K562 (cell line): ENCODE data around the gene SLC12A3. TPM values are rescaled to one million over a fixed set of nuclear protein-coding genes. Genes with fewer than 3 reads are reported as not detected.

ENCODE experiments used
- ATAC-seq: fragments of 200-7000 bp; cut with Tn5 transposase; 3 replicates; pipeline ENCODE4 v1.9.1; 2020; ENCODE audit warnings: moderate library complexity
- BruUV-seq: library from RNA; stranded (reverse); fragments of 400-500 nt; replicated peaks from 2 replicates; lab custom pipeline; 2021; lab: Mats Ljungman, UMichigan
- CTCF ChIA-PET: fragments of 300-600 bp; formaldehyde crosslinking; extraction: SDS; loops from one replicate; lab custom pipeline; 2021; ENCODE audit warnings: low intra/inter-chr PET ratio; lab: Yijun Ruan, JAX
- POLR2A ChIA-PET: fragments of 300-600, 350-650 bp; sonication (Branson Sonifier 250); formaldehyde crosslinking; extraction: SDS; loops from one replicate; lab custom pipeline; 2021; ENCODE audit warnings: antibody characterized with exemption, inconsistent platforms; lab: Yijun Ruan, JAX
- DNase-seq, 4 experiments: peaks; one replicate each; pipeline versions ENCODE4 v3.0.0 to v3.0.0-alpha.2; 2011 to 2018; ENCODE audit warnings: low spot score in 3 of 4, mixed read lengths in 3 of 4; ENCODE audit errors: extremely low read depth in 1 of 4
- FAIRE-seq: peaks from 2 replicates; lab custom pipeline; 2011; peaks lifted over from hg19 to GRCh38; lab: Jason Lieb, UNC
- H2AFZ ChIP-seq: 2 replicates; pipeline ENCODE4 v1.6.0; 2011; ENCODE audit warnings: low read depth, low read length, control low read depth, inconsistent platforms
- H3K27ac ChIP-seq: fragments of 200-600 bp; 3 replicates; pipeline ENCODE4 v1.8.0; 2011; ENCODE audit warnings: low read depth, mild to moderate bottlenecking, control low read depth, inconsistent platforms, low read length, moderate library complexity, mixed read lengths; ENCODE audit errors: extremely low read depth
- H3K27me3 ChIP-seq, 2 experiments: fragments of 300-600 bp in 1 of 2; 2 replicates in 1 of 2; 3 replicates in 1 of 2; pipeline versions ENCODE4 v1.6.0 to v1.8.0; 2011; ENCODE audit warnings: inconsistent platforms in 2 of 2, low read length in 2 of 2, mild to moderate bottlenecking in 1 of 2, mixed read lengths in 1 of 2, moderate library complexity in 1 of 2; ENCODE audit not compliant: control insufficient read depth in 2 of 2, insufficient read depth in 2 of 2
- H3K36me3 ChIP-seq: fragments of 300-600 bp; 3 replicates; pipeline ENCODE4 v1.8.0; 2011; ENCODE audit warnings: mild to moderate bottlenecking, low read length, inconsistent platforms; ENCODE audit not compliant: control insufficient read depth, insufficient read depth
- H3K4me1 ChIP-seq, 2 experiments: fragments of 200-600 bp in 1 of 2; replicated peaks in 1 of 2; 2 replicates in 1 of 2; 3 replicates in 1 of 2; pipeline versions ENCODE4 v1.5.1 to v1.8.0; 2011; ENCODE audit warnings: inconsistent platforms in 2 of 2, low read length in 2 of 2, mild to moderate bottlenecking in 1 of 2, mixed read lengths in 1 of 2, moderate library complexity in 1 of 2; ENCODE audit not compliant: control insufficient read depth in 2 of 2, insufficient read depth in 2 of 2
- H3K4me2 ChIP-seq: 2 replicates; pipeline ENCODE4 v1.6.1; 2011; ENCODE audit warnings: low read length, control low read depth, inconsistent platforms, mixed read lengths; ENCODE audit not compliant: insufficient read depth
- H3K4me3 ChIP-seq: fragments of 200-600 bp; sonication (generic), shearing (Covaris generic); 2 replicates; pipeline ENCODE4 v1.5.1; 2016; ENCODE audit warnings: control low read depth, inconsistent platforms
- H3K79me2 ChIP-seq: fragments of 200-600 bp; 3 replicates; pipeline ENCODE4 v1.8.0; 2011; ENCODE audit warnings: low read length, inconsistent platforms; ENCODE audit not compliant: control insufficient read depth, insufficient read depth
- H3K9ac ChIP-seq, 2 experiments: 2 replicates each; pipeline versions ENCODE4 v1.6.0 to v1.6.1; 2011; ENCODE audit warnings: low read depth in 2 of 2, low read length in 2 of 2, control low read depth in 1 of 2, inconsistent platforms in 1 of 2, mild to moderate bottlenecking in 1 of 2, mixed read lengths in 1 of 2; ENCODE audit not compliant: insufficient read depth in 1 of 2
- H3K9me1 ChIP-seq: one replicate; pipeline ENCODE4 v1.6.0; 2011; ENCODE audit warnings: inconsistent platforms, mild to moderate bottlenecking, low read length, moderate library complexity; ENCODE audit not compliant: control insufficient read depth, insufficient read depth
- H3K9me3 ChIP-seq: replicated peaks from 2 replicates; pipeline ENCODE4 v1.5.1; 2011; ENCODE audit warnings: low read depth, low read length, inconsistent platforms; ENCODE audit not compliant: control insufficient read depth, insufficient read depth
- H4K20me1 ChIP-seq: replicated peaks from 2 replicates; pipeline ENCODE4 v1.6.1; 2011; ENCODE audit warnings: low read length, inconsistent platforms, mixed read lengths; ENCODE audit not compliant: control insufficient read depth, insufficient read depth
- ARID4B ChIP-seq: sonication (generic); formaldehyde crosslinking; IDR thresholded peaks from 2 replicates; pipeline ENCODE4 v1.8.0; 2022; ENCODE audit warnings: mild to moderate bottlenecking, missing genetic modification reagents
- CHCHD3 ChIP-seq: fragments of 250-450 bp; sonication (Bioruptor Pico); IDR thresholded peaks from 2 replicates; pipeline ENCODE4 v2.1.2; 2022; ENCODE audit warnings: mild to moderate bottlenecking
- DLX4 ChIP-seq: fragments of 250-450 bp; sonication (Bioruptor Pico); IDR thresholded peaks from 2 replicates; pipeline ENCODE4 v1.6.1; 2021; ENCODE audit warnings: mild to moderate bottlenecking
- MTA2 ChIP-seq: fragments of 450-650 bp; IDR thresholded peaks from 2 replicates; pipeline ENCODE4 v1.6.1; 2016; ENCODE audit warnings: low read depth
- RBM34 ChIP-seq: fragments of 200-400 bp; formaldehyde crosslinking; IDR thresholded peaks from 2 replicates; pipeline ENCODE4 v1.6.1; 2018; ENCODE audit warnings: low read length, borderline replicate concordance; ENCODE audit not compliant: insufficient read depth
- RFX7 ChIP-seq: fragments of 250-450 bp; sonication (Bioruptor Pico); IDR thresholded peaks from 2 replicates; pipeline ENCODE4 v1.5.1; 2021; ENCODE audit warnings: mild to moderate bottlenecking
- TGIF2 ChIP-seq: sonication (generic); formaldehyde crosslinking; IDR thresholded peaks from 2 replicates; pipeline ENCODE4 v1.8.1; 2022; ENCODE audit warnings: mild to moderate bottlenecking, missing genetic modification reagents, moderate library complexity
- WHSC1 ChIP-seq: IDR thresholded peaks from one replicate; pipeline ENCODE4 v1.6.1; 2012; ENCODE audit warnings: low read length, control low read depth, inconsistent platforms
- WGBS: fragments of 100-300 bp; shearing (Covaris generic); methylation state at CpG from one replicate; pipeline ENCODE4 v1.1.6; 2016; ENCODE audit warnings: low coverage, mixed read lengths; ENCODE audit not compliant: insufficient coverage; ENCODE audit errors: missing lambda C conversion rate; 5-methylcytosine and 5-hydroxymethylcytosine counted together
- in situ Hi-C: fragments of 300-500 bp; cut with MboI; formaldehyde crosslinking; loops from 4 replicates; pipeline ENCODE4 v1.15.0; 2018; ENCODE audit warnings: inconsistent platforms, mixed read lengths
- intact Hi-C: fragments of 100-400 bp; cut with micrococcal nuclease; formaldehyde crosslinking; loops from 2 replicates; pipeline ENCODE4 v1.14.2; 2022
- polyA plus RNA-seq, 8 experiments: library from polyadenylated mRNA; depleted of rRNA in 4 of 8; stranded (reverse) in 5 of 8; unstranded in 3 of 8; fragments of >200 nt; fragmentation: Nextera tagmentation in 2 of 8; fragmentation: Illumina TruSeq in 1 of 8; extraction: Ambion mirVana in 2 of 8; extraction: Trizol in 1 of 8; gene quantifications; 2 replicates each; pipeline versions ENCODE4 v1.2.1 to v1.2.3, GENCODE V29; 2011 to 2014; ENCODE audit warnings: inconsistent platforms in 1 of 8, missing spikeins in 1 of 8
- total RNA-seq, 7 experiments: library from RNA; depleted of rRNA in 6 of 7; stranded (reverse); fragments of >200 nt in 6 of 7; fragmentation: Illumina TruSeq in 2 of 7; extraction: Trizol in 2 of 7; gene quantifications; 2 replicates each; pipeline versions ENCODE4 v1.2.1 to v1.2.3, GENCODE V29; 2011 to 2021; ENCODE audit warnings: low replicate concordance in 1 of 7

SLC12A3 gene
- total and polyA plus RNA-seq, 9 of the 15 experiments (the other 6 are each of a cell fraction or from before 2014, with no cell fraction given) = not detected

GRCh38 chr16:56886296-56886695 is 21.3 kb downstream of the SLC12A3 start:
- no peak overlapping the region for H3K27ac ChIP-seq
- no peak for TF ChIP-seq CHCHD3 (CRISPR knock-in tag)
- TF ChIP-seq DLX4 (CRISPR knock-in tag) = no peak
- TF ChIP-seq WHSC1 = no peak
- no peak for TF ChIP-seq RFX7 (CRISPR knock-in tag)
- TF ChIP-seq TGIF2 (CRISPR knock-in tag) = no peak
- no peak for TF ChIP-seq ARID4B (CRISPR knock-in tag)
- no peak for TF ChIP-seq MTA2
- TF ChIP-seq RBM34 = no peak
- TF ChIP-seq, all 486 proteins: peak for 0
- H3K9me1 ChIP-seq = no peaks in the 10 kb centered on the region
- no peaks in the 10 kb centered on the region for H3K9me3 ChIP-seq
- WGBS = 24% methylated on average over 10 of the region's 12 CpGs
- H3K4me1 ChIP-seq = peaks cover 0 to 14% of the 10 kb centered on the region in 2 experiments; a peak in 2 of 5 replicates
- no peaks in the 10 kb centered on the region for H3K79me2 ChIP-seq
- H3K27me3 ChIP-seq = peaks cover 0 to 21% of the 10 kb centered on the region in 2 experiments; a peak in 3 of 5 replicates
- no TSS peak for BruUV-seq
- no peak overlapping the region for H3K4me2 ChIP-seq
- ChIA-PET CTCF (no interaction called here), POLR2A (no interaction called here)
- DNase-seq = no peak
- no peak for FAIRE-seq
- H3K4me3 ChIP-seq = no peak overlapping the region
- H3K9ac ChIP-seq = no peak overlapping the region
- H3K36me3 ChIP-seq = no peaks in the 10 kb centered on the region
- ATAC-seq = no peak
- H4K20me1 ChIP-seq = no peaks in the 10 kb centered on the region
- in situ Hi-C loops = no loop called here
- intact Hi-C loops = no loop called here
- no peak overlapping the region for H2AFZ ChIP-seq
